ENCODE data around the gene STK11IP.

GRCh38 chr2:219643084-219643473 lies 45.4 kb downstream of the STK11IP start:
- TF ChIP-seq ZNF274 (IDR thresholded peaks at IDR 0.05; ENCODE audit: low read depth, low read length): no peak
- TF ChIP-seq POLR2A (IDR thresholded peaks at IDR 0.05; ENCODE audit: borderline replicate concordance, extremely low read depth, insufficient read depth, insufficient read length): no peak
- TF ChIP-seq, protein P1, sequence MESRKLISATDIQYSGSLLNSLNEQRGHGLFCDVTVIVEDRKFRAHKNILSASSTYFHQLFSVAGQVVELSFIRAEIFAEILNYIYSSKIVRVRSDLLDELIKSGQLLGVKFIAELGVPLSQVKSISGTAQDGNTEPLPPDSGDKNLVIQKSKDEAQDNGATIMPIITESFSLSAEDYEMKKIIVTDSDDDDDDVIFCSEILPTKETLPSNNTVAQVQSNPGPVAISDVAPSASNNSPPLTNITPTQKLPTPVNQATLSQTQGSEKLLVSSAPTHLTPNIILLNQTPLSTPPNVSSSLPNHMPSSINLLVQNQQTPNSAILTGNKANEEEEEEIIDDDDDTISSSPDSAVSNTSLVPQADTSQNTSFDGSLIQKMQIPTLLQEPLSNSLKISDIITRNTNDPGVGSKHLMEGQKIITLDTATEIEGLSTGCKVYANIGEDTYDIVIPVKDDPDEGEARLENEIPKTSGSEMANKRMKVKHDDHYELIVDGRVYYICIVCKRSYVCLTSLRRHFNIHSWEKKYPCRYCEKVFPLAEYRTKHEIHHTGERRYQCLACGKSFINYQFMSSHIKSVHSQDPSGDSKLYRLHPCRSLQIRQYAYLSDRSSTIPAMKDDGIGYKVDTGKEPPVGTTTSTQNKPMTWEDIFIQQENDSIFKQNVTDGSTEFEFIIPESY (IDR thresholded peaks at IDR 0.05; ENCODE audit: extremely low read depth, insufficient replicate concordance, low read length): no peak
- TF ChIP-seq EZH2phosphoT487 (IDR thresholded peaks at IDR 0.05; ENCODE audit: borderline replicate concordance): no peak
- TF ChIP-seq POLR2AphosphoS5 (IDR thresholded peaks at IDR 0.05; ENCODE audit: low read depth, low read length): no peak
- TF ChIP-seq EGR1 (IDR thresholded peaks at IDR 0.05; ENCODE audit: low read depth): no peak
- TF ChIP-seq CTCF (IDR thresholded peaks at IDR 0.05 in 2 of 3, conservative IDR thresholded peaks at IDR 0.05 in 1 of 3; ENCODE audit: borderline replicate concordance in 1 of 3, insufficient read depth in 1 of 3, low read depth in 2 of 3, low read length in 2 of 3): no peak
- TF ChIP-seq REST (IDR thresholded peaks at IDR 0.05; ENCODE audit: low read depth): no peak
- no peak for TF ChIP-seq ATF3 (IDR thresholded peaks at IDR 0.05)
- TF ChIP-seq YY1 (IDR thresholded peaks at IDR 0.05; ENCODE audit: extremely low read depth, insufficient replicate concordance, low read depth, low read length): no peak
- no peak for TF ChIP-seq EZH2 (IDR thresholded peaks at IDR 0.05)
- no peak for TF ChIP-seq SRF (IDR thresholded peaks at IDR 0.05; ENCODE audit: low read depth)

All from HCT116 (cell line).